Measurements from ENCODE around the gene FCHSD2.

FCHSD2 gene

DNA sequence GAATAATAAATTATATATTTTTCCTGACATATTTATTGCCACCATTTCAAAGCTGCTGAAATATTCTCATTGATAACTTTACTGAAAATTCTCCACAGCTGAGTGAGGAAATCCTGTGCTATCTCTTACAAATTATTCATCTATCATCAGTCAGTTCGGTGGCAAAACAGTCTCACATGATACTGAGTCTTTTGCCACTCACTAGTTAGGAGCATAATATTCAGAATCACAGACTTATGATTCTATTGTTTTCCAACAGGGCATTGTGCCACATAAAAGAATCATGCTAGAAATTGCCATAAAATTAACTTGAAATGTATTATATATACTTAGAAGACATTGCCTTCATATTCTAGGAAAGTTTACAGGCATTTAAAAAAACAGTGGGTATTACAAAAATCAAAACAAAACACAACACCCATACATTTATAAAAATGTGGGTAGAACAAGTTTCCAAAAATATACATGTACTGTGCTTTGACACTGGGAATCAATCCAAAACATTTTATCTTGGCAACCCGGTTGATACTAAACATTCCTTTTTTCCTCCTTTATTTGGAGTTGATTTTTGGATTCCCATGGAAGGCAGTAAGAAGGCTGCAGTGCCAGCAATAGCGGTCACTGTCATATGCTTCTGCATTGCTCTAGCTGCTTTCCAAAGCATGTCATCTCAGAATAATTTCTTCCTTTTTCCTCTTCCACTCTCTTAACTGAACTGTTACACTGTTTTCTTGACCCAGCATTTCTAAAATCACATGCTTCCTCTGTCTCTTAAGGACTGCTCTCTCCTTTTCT, 285.4 kb downstream of the FCHSD2 start:
- no peak for TF ChIP-seq POLR2A (IDR thresholded peaks at IDR 0.05; ENCODE audit: low read depth, low read length)
- FAIRE-seq, result no peak

DNA sequence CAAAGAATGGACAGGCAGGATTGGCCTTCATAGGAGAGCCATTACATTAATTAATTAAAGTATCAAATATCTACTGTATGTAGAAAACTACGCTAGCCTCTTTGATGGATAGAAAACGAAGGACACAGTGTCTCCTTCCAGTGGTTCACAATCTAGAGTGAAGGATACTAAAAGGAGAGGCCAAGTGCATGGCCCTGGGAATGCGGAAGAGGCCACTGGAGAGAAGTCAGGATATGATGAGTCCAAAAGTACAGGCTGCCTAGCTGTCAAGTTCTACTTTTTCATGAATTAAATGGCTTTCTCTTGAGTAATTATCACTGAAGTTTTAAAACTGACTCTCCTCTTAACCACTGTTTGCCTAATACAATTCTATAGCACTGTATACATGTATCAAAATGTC, 286.1 kb downstream of the FCHSD2 start:
- DNase-seq (ENCODE audit: insufficient read length, low spot score) (no peak), FAIRE-seq (no peak)
- TF ChIP-seq POLR2AphosphoS5 (IDR thresholded peaks at IDR 0.05; ENCODE audit: low read depth, low read length), result no peak
- no peak for TF ChIP-seq POLR2A (IDR thresholded peaks at IDR 0.05; ENCODE audit: low read depth, low read length)
- no peak for TF ChIP-seq SPI1 (IDR thresholded peaks at IDR 0.05; ENCODE audit: low read depth, low read length)
- no peak for TF ChIP-seq POU2F2 (IDR thresholded peaks at IDR 0.05; ENCODE audit: low read depth, low read length)
- TF ChIP-seq PAX5 (IDR thresholded peaks at IDR 0.05; ENCODE audit: insufficient read depth, low read length, severe bottlenecking), result no peak
- TF ChIP-seq TAF1 (IDR thresholded peaks at IDR 0.05; ENCODE audit: low read depth, low read length), result no peak

More for the DNA sequence above, 285.4 kb downstream of the FCHSD2 start:
- no peak for DNase-seq (ENCODE audit: insufficient read length, low spot score)

DNA sequence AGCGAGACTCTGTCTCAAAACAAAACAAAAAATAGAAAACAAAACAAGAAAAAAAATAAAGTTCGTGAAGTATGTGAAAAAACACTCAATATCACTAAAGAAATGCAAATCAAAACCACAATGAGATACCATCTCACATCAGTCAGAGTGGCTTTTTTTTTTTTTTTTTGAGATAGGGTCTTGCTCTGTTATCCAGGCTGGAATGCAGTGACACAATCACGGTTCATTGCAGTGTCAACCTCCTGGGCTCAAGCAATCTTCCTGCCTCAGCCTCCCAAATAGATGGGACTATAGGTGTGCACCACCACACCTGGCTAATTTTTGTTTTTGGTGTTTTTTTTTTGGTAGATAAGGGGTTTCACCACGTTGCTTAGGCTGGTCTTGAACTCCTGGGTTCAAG, 290.4 kb downstream of the FCHSD2 start:
- DNase-seq (ENCODE audit: insufficient read length, low spot score) (no peak), FAIRE-seq (no peak)
- no peak for TF ChIP-seq SPI1 (IDR thresholded peaks at IDR 0.05; ENCODE audit: low read depth, low read length)
- TF ChIP-seq POU2F2 (IDR thresholded peaks at IDR 0.05; ENCODE audit: low read depth, low read length), result no peak
- no peak for TF ChIP-seq TAF1 (IDR thresholded peaks at IDR 0.05; ENCODE audit: low read depth, low read length)
- no peak for TF ChIP-seq PAX5 (IDR thresholded peaks at IDR 0.05; ENCODE audit: insufficient read depth, low read length, severe bottlenecking)
- TF ChIP-seq POLR2AphosphoS5 (IDR thresholded peaks at IDR 0.05; ENCODE audit: low read depth, low read length), result no peak
- no peak for TF ChIP-seq POLR2A (IDR thresholded peaks at IDR 0.05; ENCODE audit: low read depth, low read length)

GRCh38 chr11:72850832-72851231, 291.3 kb downstream of the FCHSD2 start:
- no peak for TF ChIP-seq POLR2A (IDR thresholded peaks at IDR 0.05; ENCODE audit: low read depth, low read length)
- TF ChIP-seq POU2F2 (IDR thresholded peaks at IDR 0.05; ENCODE audit: low read depth, low read length), result no peak
- TF ChIP-seq TAF1 (IDR thresholded peaks at IDR 0.05; ENCODE audit: low read depth, low read length), result no peak
- no peak for TF ChIP-seq PAX5 (IDR thresholded peaks at IDR 0.05; ENCODE audit: insufficient read depth, low read length, severe bottlenecking)
- DNase-seq (ENCODE audit: insufficient read length, low spot score), result no peak
- FAIRE-seq, result no peak

DNA sequence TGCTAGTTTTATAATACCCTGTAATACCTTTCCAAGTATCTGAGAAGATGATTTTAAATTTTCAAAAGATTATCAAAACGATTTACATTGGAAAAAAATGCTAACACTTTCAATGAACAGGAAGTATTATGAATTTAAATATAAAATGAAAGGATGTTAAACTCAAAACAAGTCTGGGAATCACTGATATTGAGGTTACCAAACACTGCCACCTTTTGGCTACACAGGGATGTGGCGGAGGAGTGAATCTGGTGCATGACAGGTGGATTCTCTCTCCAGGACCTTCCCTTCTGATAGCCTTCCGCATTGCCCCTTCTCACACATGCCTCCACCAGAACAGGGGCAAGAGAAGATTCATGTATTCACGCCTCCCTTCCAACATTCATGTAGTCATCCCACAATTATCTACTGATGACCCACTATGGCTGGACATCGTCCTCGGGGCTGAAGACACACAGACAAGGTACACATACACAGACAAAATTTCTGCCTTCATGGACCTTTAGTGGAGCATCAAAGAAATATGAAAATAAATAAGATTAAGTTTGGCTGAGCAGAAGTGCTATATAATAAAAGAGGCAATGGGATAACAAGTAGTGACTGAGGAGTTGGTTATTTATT, 293.2 kb downstream of the FCHSD2 start:
- TF ChIP-seq SPI1 (IDR thresholded peaks at IDR 0.05; ENCODE audit: low read depth, low read length) (no peak), POLR2A (IDR thresholded peaks at IDR 0.05; ENCODE audit: low read depth, low read length) (no peak), PAX5 (IDR thresholded peaks at IDR 0.05; ENCODE audit: insufficient read depth, low read length, severe bottlenecking) (no peak), TAF1 (IDR thresholded peaks at IDR 0.05; ENCODE audit: low read depth, low read length) (no peak), POLR2AphosphoS5 (IDR thresholded peaks at IDR 0.05; ENCODE audit: low read depth, low read length) (no peak), POU2F2 (IDR thresholded peaks at IDR 0.05; ENCODE audit: low read depth, low read length) (no peak)
- no peak for DNase-seq (ENCODE audit: insufficient read length, low spot score)
- no peak for FAIRE-seq

- TF ChIP-seq POLR2A (IDR thresholded peaks at IDR 0.05; ENCODE audit: low read depth, low read length), result no peak
- no peak for TF ChIP-seq SPI1 (IDR thresholded peaks at IDR 0.05; ENCODE audit: low read depth, low read length)
- FAIRE-seq (no peak), DNase-seq (ENCODE audit: insufficient read length, low spot score) (no peak)
Observed at GRCh38 chr11:72844356-72844755, 297.8 kb downstream of the FCHSD2 start.

GRCh38 chr11:72842653-72843330, 299.3 kb downstream of the FCHSD2 start:
- DNase-seq (ENCODE audit: insufficient read length, low spot score) (no peak), FAIRE-seq (no peak)
- TF ChIP-seq SPI1 (IDR thresholded peaks at IDR 0.05; ENCODE audit: low read depth, low read length), result no peak
- TF ChIP-seq POU2F2 (IDR thresholded peaks at IDR 0.05; ENCODE audit: low read depth, low read length), result no peak
- no peak for TF ChIP-seq TAF1 (IDR thresholded peaks at IDR 0.05; ENCODE audit: low read depth, low read length)
- TF ChIP-seq POLR2AphosphoS5 (IDR thresholded peaks at IDR 0.05; ENCODE audit: low read depth, low read length), result no peak
- no peak for TF ChIP-seq POLR2A (IDR thresholded peaks at IDR 0.05; ENCODE audit: low read depth, low read length)
- TF ChIP-seq PAX5 (IDR thresholded peaks at IDR 0.05; ENCODE audit: insufficient read depth, low read length, severe bottlenecking), result no peak

DNA sequence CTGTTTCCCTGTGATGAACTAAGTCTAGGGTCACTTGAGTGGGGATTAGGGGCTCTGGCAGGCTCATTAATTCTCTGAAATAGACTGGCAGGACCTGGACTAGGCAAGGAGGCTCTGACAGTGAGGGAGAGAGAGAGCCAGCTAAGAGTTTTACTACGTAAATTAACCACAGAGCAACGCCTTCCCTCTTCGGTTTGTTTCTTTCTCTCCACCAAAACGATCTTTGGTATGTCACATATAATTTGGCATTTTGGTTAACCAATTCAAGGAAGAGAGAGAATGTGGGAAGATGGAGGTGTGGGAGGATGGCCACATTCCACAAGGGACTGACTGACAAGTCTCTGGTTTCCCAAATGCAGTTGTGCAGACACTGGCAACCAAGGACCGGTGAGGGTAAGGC, 300.0 kb downstream of the FCHSD2 start:
- FAIRE-seq, result no peak
- no peak for DNase-seq (ENCODE audit: insufficient read length, low spot score)
- TF ChIP-seq PAX5 (IDR thresholded peaks at IDR 0.05; ENCODE audit: insufficient read depth, low read length, severe bottlenecking) (no peak), POU2F2 (IDR thresholded peaks at IDR 0.05; ENCODE audit: low read depth, low read length) (no peak), TAF1 (IDR thresholded peaks at IDR 0.05; ENCODE audit: low read depth, low read length) (no peak), SPI1 (IDR thresholded peaks at IDR 0.05; ENCODE audit: low read depth, low read length) (no peak), POLR2AphosphoS5 (IDR thresholded peaks at IDR 0.05; ENCODE audit: low read depth, low read length) (no peak)

DNA sequence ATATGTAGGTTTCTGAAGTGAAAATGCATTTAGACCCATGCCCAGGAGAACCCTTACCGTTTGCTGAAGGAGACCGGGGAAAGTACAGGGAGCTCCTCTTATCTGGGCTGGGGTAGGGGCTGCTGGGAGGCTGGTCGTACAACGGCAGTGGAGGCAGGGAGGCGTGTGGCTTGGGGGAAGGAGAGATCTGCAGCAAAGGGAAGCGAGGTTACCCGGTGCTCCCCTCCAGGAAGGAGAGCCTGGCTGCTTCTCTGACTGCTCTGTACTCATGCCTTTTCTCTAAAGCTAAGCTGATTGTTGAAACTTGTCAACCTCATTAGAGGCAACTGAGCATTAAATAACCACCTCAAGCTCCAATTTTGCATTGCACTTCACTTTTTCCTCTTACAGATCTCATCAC, 300.7 kb downstream of the FCHSD2 start:
- TF ChIP-seq POU2F2 (IDR thresholded peaks at IDR 0.05; ENCODE audit: low read depth, low read length) (no peak), TAF1 (IDR thresholded peaks at IDR 0.05; ENCODE audit: low read depth, low read length) (no peak), SPI1 (IDR thresholded peaks at IDR 0.05; ENCODE audit: low read depth, low read length) (no peak), PAX5 (IDR thresholded peaks at IDR 0.05; ENCODE audit: insufficient read depth, low read length, severe bottlenecking) (no peak), POLR2A (IDR thresholded peaks at IDR 0.05; ENCODE audit: low read depth, low read length) (no peak), POLR2AphosphoS5 (IDR thresholded peaks at IDR 0.05; ENCODE audit: low read depth, low read length) (no peak)
- FAIRE-seq, result no peak
- no peak for DNase-seq (ENCODE audit: insufficient read length, low spot score)

DNA sequence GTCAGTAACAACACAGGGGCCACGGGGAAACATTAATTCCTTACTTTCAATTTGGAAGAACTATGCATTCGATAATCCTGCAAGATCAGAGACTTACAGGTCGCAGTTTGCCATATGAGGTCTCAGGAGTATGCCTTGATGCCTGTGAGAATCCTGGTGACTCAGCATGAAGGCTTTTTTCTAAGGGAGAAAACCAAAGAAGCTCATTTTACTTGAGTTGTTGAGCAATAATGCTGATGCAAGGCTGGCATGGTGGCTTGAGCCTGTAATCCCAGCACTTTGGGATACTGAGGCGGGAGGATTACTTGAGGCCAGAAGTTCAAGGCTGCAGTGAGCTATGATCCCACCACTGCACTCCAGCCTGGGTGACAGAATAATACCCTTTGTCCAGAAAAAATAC, 301.3 kb downstream of the FCHSD2 start:
- no peak for DNase-seq (ENCODE audit: insufficient read length, low spot score)
- no peak for TF ChIP-seq POLR2A (IDR thresholded peaks at IDR 0.05; ENCODE audit: low read depth, low read length)
- TF ChIP-seq TAF1 (IDR thresholded peaks at IDR 0.05; ENCODE audit: low read depth, low read length), result no peak
- TF ChIP-seq PAX5 (IDR thresholded peaks at IDR 0.05; ENCODE audit: insufficient read depth, low read length, severe bottlenecking), result no peak
- no peak for TF ChIP-seq POU2F2 (IDR thresholded peaks at IDR 0.05; ENCODE audit: low read depth, low read length)
- no peak for TF ChIP-seq POLR2AphosphoS5 (IDR thresholded peaks at IDR 0.05; ENCODE audit: low read depth, low read length)
- TF ChIP-seq SPI1 (IDR thresholded peaks at IDR 0.05; ENCODE audit: low read depth, low read length), result no peak
- FAIRE-seq, result no peak

Data from GM12891 (cell line).